ENCODE data around the gene HADH. TPM values are rescaled to one million over a fixed set of nuclear protein-coding genes. Genes with fewer than 3 reads are reported as not detected.

The HADH gene
- polyA plus RNA-seq, 1 donor, result 195 TPM

GRCh38 chr4:107970063-107970798 is 19.5 kb upstream of the HADH start:
- Histone ChIP-seq H3K36me3 (ENCODE audit: control insufficient read depth, insufficient read depth, low read length) (no peaks in the 10 kb centered on the region), H3K4me3 (ENCODE audit: low read length) (no peak overlapping the region), H3K9me3 (ENCODE audit: control insufficient read depth, low read depth, low read length) (no peaks in the 10 kb centered on the region), H3K27me3 (ENCODE audit: control insufficient read depth, insufficient read depth, low read length) (no peaks in the 10 kb centered on the region), H3K4me1 (ENCODE audit: control insufficient read depth, insufficient read depth, low read length) (peaks cover 14% of the 10 kb centered on the region), H3K27ac (ENCODE audit: low read length) (no peak overlapping the region)
- WGBS (ENCODE audit: insufficient coverage, low lambda C conversion rate), result 89% methylated on average over 5 of the region's 12 CpGs
- no peak for DNase-seq

GRCh38 chr4:107972605-107973004 is 17.1 kb upstream of the HADH start:
- peak; percentile 69 to 84 for DNase-seq
- Histone ChIP-seq H3K36me3 (ENCODE audit: control insufficient read depth, insufficient read depth, low read length) (no peaks in the 10 kb centered on the region), H3K27ac (ENCODE audit: low read length) (peak overlapping the region; percentile 85), H3K4me1 (ENCODE audit: control insufficient read depth, insufficient read depth, low read length) (peaks cover 14% of the 10 kb centered on the region), H3K27me3 (ENCODE audit: control insufficient read depth, insufficient read depth, low read length) (no peaks in the 10 kb centered on the region), H3K9me3 (ENCODE audit: control insufficient read depth, low read depth, low read length) (no peaks in the 10 kb centered on the region), H3K4me3 (ENCODE audit: low read length) (no peak overlapping the region)

- DNase-seq, result no peak
- Histone ChIP-seq H3K36me3 (ENCODE audit: control insufficient read depth, insufficient read depth, low read length) (no peaks in the 10 kb centered on the region), H3K4me3 (ENCODE audit: low read length) (no peak overlapping the region), H3K27me3 (ENCODE audit: control insufficient read depth, insufficient read depth, low read length) (no peaks in the 10 kb centered on the region), H3K9me3 (ENCODE audit: control insufficient read depth, low read depth, low read length) (no peaks in the 10 kb centered on the region), H3K27ac (ENCODE audit: low read length) (no peak overlapping the region), H3K4me1 (ENCODE audit: control insufficient read depth, insufficient read depth, low read length) (peaks cover 14% of the 10 kb centered on the region)
- WGBS (ENCODE audit: insufficient coverage, low lambda C conversion rate), result no CpG with 5 or more reads among the region's 3 CpGs
Measured at GRCh38 chr4:107974523-107974922, 15.2 kb upstream of the HADH start.

- 96% methylated on average over 4 of the region's 4 CpGs for WGBS (ENCODE audit: insufficient coverage, low lambda C conversion rate)
- Histone ChIP-seq H3K36me3 (ENCODE audit: control insufficient read depth, insufficient read depth, low read length) (no peaks in the 10 kb centered on the region), H3K4me1 (ENCODE audit: control insufficient read depth, insufficient read depth, low read length) (peaks cover 10% of the 10 kb centered on the region), H3K27me3 (ENCODE audit: control insufficient read depth, insufficient read depth, low read length) (no peaks in the 10 kb centered on the region), H3K27ac (ENCODE audit: low read length) (no peak overlapping the region), H3K4me3 (ENCODE audit: low read length) (no peak overlapping the region), H3K9me3 (ENCODE audit: control insufficient read depth, low read depth, low read length) (peaks cover 7% of the 10 kb centered on the region)
- no peak for DNase-seq
Measured at GRCh38 chr4:107977482-107977881, 12.2 kb upstream of the HADH start.

- Histone ChIP-seq H3K36me3 (ENCODE audit: control insufficient read depth, insufficient read depth, low read length) (no peaks in the 10 kb centered on the region), H3K4me3 (ENCODE audit: low read length) (no peak overlapping the region), H3K27ac (ENCODE audit: low read length) (no peak overlapping the region), H3K4me1 (ENCODE audit: control insufficient read depth, insufficient read depth, low read length) (peaks cover 7% of the 10 kb centered on the region), H3K9me3 (ENCODE audit: control insufficient read depth, low read depth, low read length) (peaks cover 7% of the 10 kb centered on the region), H3K27me3 (ENCODE audit: control insufficient read depth, insufficient read depth, low read length) (no peaks in the 10 kb centered on the region)
- DNase-seq, result no peak
- no CpG with 5 or more reads among the region's 3 CpGs for WGBS (ENCODE audit: insufficient coverage, low lambda C conversion rate)
Measured at GRCh38 chr4:107977966-107978705, 11.6 kb upstream of the HADH start.

- Histone ChIP-seq H3K27me3 (ENCODE audit: control insufficient read depth, insufficient read depth, low read length) (no peaks in the 10 kb centered on the region), H3K4me3 (ENCODE audit: low read length) (no peak overlapping the region), H3K36me3 (ENCODE audit: control insufficient read depth, insufficient read depth, low read length) (no peaks in the 10 kb centered on the region), H3K27ac (ENCODE audit: low read length) (no peak overlapping the region), H3K4me1 (ENCODE audit: control insufficient read depth, insufficient read depth, low read length) (peaks cover 1% of the 10 kb centered on the region), H3K9me3 (ENCODE audit: control insufficient read depth, low read depth, low read length) (peaks cover 7% of the 10 kb centered on the region)
- 83% methylated on average over 1 of the region's 2 CpGs for WGBS (ENCODE audit: insufficient coverage, low lambda C conversion rate)
- no peak for DNase-seq
Measured at GRCh38 chr4:107978716-107979451, 10.8 kb upstream of the HADH start.

GRCh38 chr4:107987916-107988762 is 1.6 kb upstream of the HADH start:
- Histone ChIP-seq H3K27me3 (ENCODE audit: control insufficient read depth, insufficient read depth, low read length) (no peaks in the 10 kb centered on the region), H3K36me3 (ENCODE audit: control insufficient read depth, insufficient read depth, low read length) (no peaks in the 10 kb centered on the region), H3K4me3 (ENCODE audit: low read length) (peak overlapping the region; percentile 92), H3K4me1 (ENCODE audit: control insufficient read depth, insufficient read depth, low read length) (peaks cover 24% of the 10 kb centered on the region), H3K9me3 (ENCODE audit: control insufficient read depth, low read depth, low read length) (no peaks in the 10 kb centered on the region), H3K27ac (ENCODE audit: low read length) (peak overlapping the region; percentile 76)
- DNase-seq, result peak in 1 of 2 donors; percentile 35
- 80% methylated on average over 1 of the region's 10 CpGs for WGBS (ENCODE audit: insufficient coverage, low lambda C conversion rate)

- Histone ChIP-seq H3K4me1 (ENCODE audit: control insufficient read depth, insufficient read depth, low read length) (peaks cover 24% of the 10 kb centered on the region), H3K4me3 (ENCODE audit: low read length) (peak overlapping the region; percentile 92), H3K36me3 (ENCODE audit: control insufficient read depth, insufficient read depth, low read length) (no peaks in the 10 kb centered on the region), H3K9me3 (ENCODE audit: control insufficient read depth, low read depth, low read length) (no peaks in the 10 kb centered on the region), H3K27ac (ENCODE audit: low read length) (peak overlapping the region; percentile 76), H3K27me3 (ENCODE audit: control insufficient read depth, insufficient read depth, low read length) (no peaks in the 10 kb centered on the region)
- DNase-seq, result no peak
- WGBS (ENCODE audit: insufficient coverage, low lambda C conversion rate), result 60% methylated on average over 1 of the region's 5 CpGs
Measured at GRCh38 chr4:107988763-107989035, 990 bp upstream of the HADH start.

- Histone ChIP-seq H3K27ac (ENCODE audit: low read length) (peak overlapping the region; percentile 76), H3K27me3 (ENCODE audit: control insufficient read depth, insufficient read depth, low read length) (no peaks in the 10 kb centered on the region), H3K9me3 (ENCODE audit: control insufficient read depth, low read depth, low read length) (no peaks in the 10 kb centered on the region), H3K36me3 (ENCODE audit: control insufficient read depth, insufficient read depth, low read length) (no peaks in the 10 kb centered on the region), H3K4me1 (ENCODE audit: control insufficient read depth, insufficient read depth, low read length) (peaks cover 29% of the 10 kb centered on the region), H3K4me3 (ENCODE audit: low read length) (peak overlapping the region; percentile 92)
- DNase-seq, result no peak
- 0% methylated on average over 4 of the region's 8 CpGs for WGBS (ENCODE audit: insufficient coverage, low lambda C conversion rate)
Measured at GRCh38 chr4:107989162-107989536, 540 bp upstream of the HADH start.
